Smooth muscle cell (in vitro differentiated cells): ENCODE data around the gene ANKRD65. TPM values are rescaled to one million over a fixed set of nuclear protein-coding genes. Genes with fewer than 3 reads are reported as not detected.
"Not testable (repeated sequence)": the region's sequence is repeated elsewhere in the genome, so short reads cannot be mapped to it uniquely, and the experiment has no call there.

Experiments used
- DNase-seq: peaks from one replicate; lab custom pipeline; 2025; ENCODE audit not compliant: unreplicated experiment; lab: John Stamatoyannopoulos, UW
- H2AFZ ChIP-seq: fragments of 200-600 bp; sonication (generic); 2 replicates; pipeline ENCODE4 v1.6.0; 2016; ENCODE audit warnings: antibody characterized with exemption, low read depth, mild to moderate bottlenecking
- H3F3A ChIP-seq: fragments of 200-600 bp; sonication (generic); 2 replicates; pipeline ENCODE4 v1.6.0; 2017; ENCODE audit warnings: antibody characterized with exemption, low read depth
- H3K27ac ChIP-seq: fragments of 200-600 bp; sonication (generic); 2 replicates; pipeline ENCODE4 v1.5.1; 2016; ENCODE audit warnings: low read depth, mild to moderate bottlenecking
- H3K27me3 ChIP-seq: fragments of 200-600 bp; sonication (generic); 2 replicates; pipeline ENCODE4 v1.6.1; 2016; ENCODE audit warnings: low read depth, mild to moderate bottlenecking
- H3K36me3 ChIP-seq: fragments of 200-600 bp; sonication (generic); 2 replicates; pipeline ENCODE4 v1.5.1; 2016; ENCODE audit warnings: low read depth
- H3K4me1 ChIP-seq: fragments of 200-600 bp; sonication (generic); 2 replicates; pipeline ENCODE4 v1.5.1; 2016; ENCODE audit warnings: low read depth
- H3K4me2 ChIP-seq: fragments of 200-600 bp; sonication (generic); 2 replicates; pipeline ENCODE4 v1.6.0; 2016; ENCODE audit warnings: mild to moderate bottlenecking
- H3K4me3 ChIP-seq: fragments of 200-600 bp; sonication (generic); 2 replicates; pipeline ENCODE4 v1.5.1; 2016; ENCODE audit warnings: mild to moderate bottlenecking
- H3K79me2 ChIP-seq: fragments of 200-600 bp; sonication (generic); 2 replicates; pipeline ENCODE4 v1.6.0; 2016; ENCODE audit warnings: low read depth, mild to moderate bottlenecking
- H3K9ac ChIP-seq: fragments of 200-600 bp; sonication (generic); 2 replicates; pipeline ENCODE4 v1.6.0; 2016; ENCODE audit warnings: low read depth
- H3K9me3 ChIP-seq: fragments of 200-600 bp; sonication (generic); replicated peaks from 2 replicates; pipeline ENCODE4 v1.5.1; 2016; ENCODE audit warnings: low read depth
- H4K20me1 ChIP-seq: fragments of 200-600 bp; sonication (generic); 2 replicates; pipeline ENCODE4 v1.6.0; 2016; ENCODE audit warnings: low read depth
- WGBS: methylation state at CpG from one replicate; pipeline ENCODE4 v1.1.7; 2016; ENCODE audit warnings: low lambda C conversion rate; 5-methylcytosine and 5-hydroxymethylcytosine counted together
- polyA plus RNA-seq: library from polyadenylated mRNA; unstranded; fragments of >200 nt; fragmentation: Nextera tagmentation; extraction: Ambion mirVana; gene quantifications from 2 replicates; pipeline ENCODE4 v1.2.1, GENCODE V29; 2016
- total RNA-seq: library from RNA; depleted of rRNA; stranded (reverse); fragments of >200 nt; gene quantifications from 2 replicates; pipeline ENCODE4 v1.2.3, GENCODE V29; 2014
- TF ChIP-seq, protein P1 (sequence below): fragments of 200-600 bp; sonication (generic); IDR thresholded peaks from 2 replicates; pipeline ENCODE4 v1.5.1; 2017; ENCODE audit warnings: borderline replicate concordance, mild to moderate bottlenecking, antibody characterized with exemption; ENCODE audit not compliant: insufficient read depth, poor library complexity, severe bottlenecking

ANKRD65 gene
- total and polyA plus RNA-seq, 2 experiments from 2014 or later: 6.1 to 10.1 TPM

- no peaks in the 10 kb centered on the region for H4K20me1 ChIP-seq
- no peaks in the 10 kb centered on the region for H3K27me3 ChIP-seq
- no peak overlapping the region for H2AFZ ChIP-seq
- H3K4me1 ChIP-seq: peaks cover 9% of the 10 kb centered on the region
- H3K27ac ChIP-seq: no peak overlapping the region
- peaks cover 29% of the 10 kb centered on the region for H3K79me2 ChIP-seq
- H3K9me3 ChIP-seq: no peaks in the 10 kb centered on the region
- H3K4me2 ChIP-seq: no peak overlapping the region
- TF ChIP-seq, protein P1, sequence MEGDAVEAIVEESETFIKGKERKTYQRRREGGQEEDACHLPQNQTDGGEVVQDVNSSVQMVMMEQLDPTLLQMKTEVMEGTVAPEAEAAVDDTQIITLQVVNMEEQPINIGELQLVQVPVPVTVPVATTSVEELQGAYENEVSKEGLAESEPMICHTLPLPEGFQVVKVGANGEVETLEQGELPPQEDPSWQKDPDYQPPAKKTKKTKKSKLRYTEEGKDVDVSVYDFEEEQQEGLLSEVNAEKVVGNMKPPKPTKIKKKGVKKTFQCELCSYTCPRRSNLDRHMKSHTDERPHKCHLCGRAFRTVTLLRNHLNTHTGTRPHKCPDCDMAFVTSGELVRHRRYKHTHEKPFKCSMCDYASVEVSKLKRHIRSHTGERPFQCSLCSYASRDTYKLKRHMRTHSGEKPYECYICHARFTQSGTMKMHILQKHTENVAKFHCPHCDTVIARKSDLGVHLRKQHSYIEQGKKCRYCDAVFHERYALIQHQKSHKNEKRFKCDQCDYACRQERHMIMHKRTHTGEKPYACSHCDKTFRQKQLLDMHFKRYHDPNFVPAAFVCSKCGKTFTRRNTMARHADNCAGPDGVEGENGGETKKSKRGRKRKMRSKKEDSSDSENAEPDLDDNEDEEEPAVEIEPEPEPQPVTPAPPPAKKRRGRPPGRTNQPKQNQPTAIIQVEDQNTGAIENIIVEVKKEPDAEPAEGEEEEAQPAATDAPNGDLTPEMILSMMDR: no peak
- no peaks in the 10 kb centered on the region for H3K36me3 ChIP-seq
- no peak overlapping the region for H3K9ac ChIP-seq
- no peak for DNase-seq
- WGBS: 94% methylated on average over 15 of the region's 16 CpGs
- H3F3A ChIP-seq: peaks cover under 1% of the 10 kb centered on the region
- no peak overlapping the region for H3K4me3 ChIP-seq
These were observed 50.2 kb downstream of the ANKRD65 start for GRCh38 chr1:1370771-1371300.

- H3K9ac ChIP-seq, H3K36me3 ChIP-seq, H3K4me1 ChIP-seq, H3F3A ChIP-seq, H2AFZ ChIP-seq, H4K20me1 ChIP-seq, H3K4me3 ChIP-seq, DNase-seq, H3K4me2 ChIP-seq, H3K27me3 ChIP-seq, H3K9me3 ChIP-seq, H3K27ac ChIP-seq: not testable (repeated sequence)
- 95% methylated on average over 14 of the region's 14 CpGs for WGBS
- H3K79me2 ChIP-seq: peaks cover 29% of the 10 kb centered on the region
These were observed 51.0 kb downstream of the ANKRD65 start for GRCh38 chr1:1370094-1370493.

Other genes with a start within 250 kb of the ANKRD65 start
- not detected in 2 replicates for gene TTLL10, start 247.4 kb downstream of the ANKRD65 start, total RNA-seq
- 0.45 TPM in 1 of 2 replicates, not detected in the other for gene TTLL10, start 247.4 kb downstream of the ANKRD65 start, polyA plus RNA-seq
- gene TNFRSF18, start 214.7 kb downstream of the ANKRD65 start, total RNA-seq: 1.9 and 4.8 TPM in 2 replicates
- 12.2 and 15.8 TPM in 2 replicates for gene TNFRSF18, start 214.7 kb downstream of the ANKRD65 start, polyA plus RNA-seq
- gene TNFRSF4, start 207.1 kb downstream of the ANKRD65 start, total RNA-seq: 0.54 TPM in 1 of 2 replicates, not detected in the other
- gene TNFRSF4, start 207.1 kb downstream of the ANKRD65 start, polyA plus RNA-seq: 0.79 TPM in 1 of 2 replicates, not detected in the other
- 75.0 and 94.9 TPM in 2 replicates for gene SDF4, start 189.3 kb downstream of the ANKRD65 start, total RNA-seq
- 263 TPM in 2 replicates for gene SDF4, start 189.3 kb downstream of the ANKRD65 start, polyA plus RNA-seq
- 12.9 and 15.0 TPM in 2 replicates for gene B3GALT6, start 189.0 kb downstream of the ANKRD65 start, total RNA-seq
- 33.2 and 39.3 TPM in 2 replicates for gene B3GALT6, start 189.0 kb downstream of the ANKRD65 start, polyA plus RNA-seq
- 1.8 and 1.9 TPM in 2 replicates for gene C1QTNF12, start 174.6 kb downstream of the ANKRD65 start, total RNA-seq
- gene C1QTNF12, start 174.6 kb downstream of the ANKRD65 start, polyA plus RNA-seq: 5.4 and 12.3 TPM in 2 replicates
- gene UBE2J2, start 147.4 kb downstream of the ANKRD65 start, total RNA-seq: 20.5 and 30.2 TPM in 2 replicates
- gene UBE2J2, start 147.4 kb downstream of the ANKRD65 start, polyA plus RNA-seq: 72.9 and 84.0 TPM in 2 replicates
- 2.0 and 6.7 TPM in 2 replicates for gene SCNN1D, start 140.8 kb downstream of the ANKRD65 start, total RNA-seq
- 5.0 and 6.9 TPM in 2 replicates for gene SCNN1D, start 140.8 kb downstream of the ANKRD65 start, polyA plus RNA-seq
- gene ACAP3, start 113.3 kb downstream of the ANKRD65 start, total RNA-seq: 29.9 and 33.7 TPM in 2 replicates
- gene ACAP3, start 113.3 kb downstream of the ANKRD65 start, polyA plus RNA-seq: 63.9 and 72.6 TPM in 2 replicates
- 16.7 and 23.6 TPM in 2 replicates for gene PUSL1, start 112.7 kb downstream of the ANKRD65 start, total RNA-seq
- gene PUSL1, start 112.7 kb downstream of the ANKRD65 start, polyA plus RNA-seq: 31.4 and 34.1 TPM in 2 replicates
- 48.5 and 49.3 TPM in 2 replicates for gene INTS11, start 96.6 kb downstream of the ANKRD65 start, total RNA-seq
- 63.1 and 82.1 TPM in 2 replicates for gene INTS11, start 96.6 kb downstream of the ANKRD65 start, polyA plus RNA-seq
- gene CPTP, start 96.5 kb downstream of the ANKRD65 start, total RNA-seq: 13.8 and 16.2 TPM in 2 replicates
- gene CPTP, start 96.5 kb downstream of the ANKRD65 start, polyA plus RNA-seq: 32.5 and 34.3 TPM in 2 replicates
- 0.18 and 0.36 TPM in 2 replicates for gene TAS1R3, start 90.0 kb downstream of the ANKRD65 start, total RNA-seq
- gene TAS1R3, start 90.0 kb downstream of the ANKRD65 start, polyA plus RNA-seq: 0.39 and 0.79 TPM in 2 replicates
- gene DVL1, start 71.9 kb downstream of the ANKRD65 start, total RNA-seq: 28.5 and 37.8 TPM in 2 replicates
- 28.7 and 43.5 TPM in 2 replicates for gene DVL1, start 71.9 kb downstream of the ANKRD65 start, polyA plus RNA-seq
- 240 and 266 TPM in 2 replicates for gene MXRA8, start 62.7 kb downstream of the ANKRD65 start, total RNA-seq
- 473 and 597 TPM in 2 replicates for gene MXRA8, start 62.7 kb downstream of the ANKRD65 start, polyA plus RNA-seq
- gene AURKAIP1, start 46.1 kb downstream of the ANKRD65 start, total RNA-seq: 60.1 and 81.8 TPM in 2 replicates
- gene AURKAIP1, start 46.1 kb downstream of the ANKRD65 start, polyA plus RNA-seq: 214 and 245 TPM in 2 replicates
- 172 and 180 TPM in 2 replicates for gene CCNL2, start 21.9 kb downstream of the ANKRD65 start, total RNA-seq
- 144 and 226 TPM in 2 replicates for gene CCNL2, start 21.9 kb downstream of the ANKRD65 start, polyA plus RNA-seq
- gene MRPL20, start 14.0 kb downstream of the ANKRD65 start, total RNA-seq: 99.0 and 99.6 TPM in 2 replicates
- gene MRPL20, start 14.0 kb downstream of the ANKRD65 start, polyA plus RNA-seq: 147 and 161 TPM in 2 replicates
- 25.1 and 29.5 TPM in 2 replicates for gene VWA1, start 14.4 kb upstream of the ANKRD65 start, total RNA-seq
- gene VWA1, start 14.4 kb upstream of the ANKRD65 start, polyA plus RNA-seq: 79.2 and 156 TPM in 2 replicates
- gene ATAD3C, start 28.4 kb upstream of the ANKRD65 start, total RNA-seq: 0.09 and 0.40 TPM in 2 replicates
- 0.86 and 2.6 TPM in 2 replicates for gene ATAD3C, start 28.4 kb upstream of the ANKRD65 start, polyA plus RNA-seq
- 6.7 and 8.6 TPM in 2 replicates for gene ATAD3B, start 50.5 kb upstream of the ANKRD65 start, total RNA-seq
- gene ATAD3B, start 50.5 kb upstream of the ANKRD65 start, polyA plus RNA-seq: 20.2 and 27.4 TPM in 2 replicates
- gene ATAD3A, start 90.9 kb upstream of the ANKRD65 start, total RNA-seq: 14.3 and 16.0 TPM in 2 replicates
- 58.0 and 68.7 TPM in 2 replicates for gene ATAD3A, start 90.9 kb upstream of the ANKRD65 start, polyA plus RNA-seq
- gene TMEM240, start 119.3 kb upstream of the ANKRD65 start, total RNA-seq: 1.9 and 12.2 TPM in 2 replicates
- 2.7 and 4.0 TPM in 2 replicates for gene TMEM240, start 119.3 kb upstream of the ANKRD65 start, polyA plus RNA-seq
- gene SSU72, start 153.6 kb upstream of the ANKRD65 start, total RNA-seq: 77.3 and 116 TPM in 2 replicates
- 223 and 231 TPM in 2 replicates for gene SSU72, start 153.6 kb upstream of the ANKRD65 start, polyA plus RNA-seq
- 3.3 and 9.1 TPM in 2 replicates for gene FNDC10, start 178.9 kb upstream of the ANKRD65 start, total RNA-seq
- 14.2 and 22.5 TPM in 2 replicates for gene FNDC10, start 178.9 kb upstream of the ANKRD65 start, polyA plus RNA-seq
- gene MIB2, start 194.2 kb upstream of the ANKRD65 start, total RNA-seq: 21.9 and 42.7 TPM in 2 replicates
- 61.2 and 71.2 TPM in 2 replicates for gene MIB2, start 194.2 kb upstream of the ANKRD65 start, polyA plus RNA-seq
- 81.7 and 89.8 TPM in 2 replicates for gene MMP23B, start 210.9 kb upstream of the ANKRD65 start, total RNA-seq
- gene MMP23B, start 210.9 kb upstream of the ANKRD65 start, polyA plus RNA-seq: 197 and 218 TPM in 2 replicates
- gene CDK11B, start 237.7 kb upstream of the ANKRD65 start, total RNA-seq: 12.1 and 15.6 TPM in 2 replicates
- gene CDK11B, start 237.7 kb upstream of the ANKRD65 start, polyA plus RNA-seq: 13.7 and 21.1 TPM in 2 replicates